WTC11 (cell line): ENCODE measurements around the gene TMEM86B. TPM values are rescaled to one million over a fixed set of nuclear protein-coding genes. Genes with fewer than 3 reads are reported as not detected.

Source experiments
- ATAC-seq: fragments of 200-7000 bp; cut with Tn5 transposase; 2 replicates; pipeline ENCODE4 v1.10.0; 2021; ENCODE audit warnings: mild to moderate bottlenecking, moderate library complexity
- CTCF ChIA-PET: fragments of 300-600 bp; sonication (Branson Sonifier 250); formaldehyde crosslinking; loops from one replicate; lab custom pipeline; 2021; ENCODE audit warnings: antibody characterized with exemption; lab: Charles Lee
- POLR2A ChIA-PET: fragments of 350-600 bp; sonication (Branson Sonifier 250); formaldehyde crosslinking; loops from one replicate; lab custom pipeline; 2021; ENCODE audit warnings: antibody characterized with exemption; lab: Charles Lee
- DNase-seq: peaks from one replicate; pipeline ENCODE4 v3.0.0; 2021; ENCODE audit warnings: low spot score
- H3K27ac Mint-ChIP-seq: 2 replicates; pipeline ENCODE4 v1.8.0; 2021; ENCODE audit warnings: mixed read lengths
- H3K27me3 Mint-ChIP-seq: 2 replicates; pipeline ENCODE4 v1.8.0; 2021; ENCODE audit warnings: low read depth, mild to moderate bottlenecking, moderate library complexity, mixed read lengths
- H3K36me3 Mint-ChIP-seq: 2 replicates; pipeline ENCODE4 v1.8.0; 2021; ENCODE audit warnings: mixed read lengths
- H3K4me1 Mint-ChIP-seq: 2 replicates; pipeline ENCODE4 v1.8.0; 2022; ENCODE audit warnings: mixed read lengths
- H3K4me3 Mint-ChIP-seq: 2 replicates; pipeline ENCODE4 v1.8.0; 2021; ENCODE audit warnings: mild to moderate bottlenecking, moderate library complexity, mixed read lengths
- H3K9me3 Mint-ChIP-seq: 2 replicates; pipeline ENCODE4 v1.8.0; 2021; ENCODE audit warnings: mixed read lengths
- ATF3 ChIP-seq: sonication (generic); formaldehyde crosslinking; conservative IDR thresholded peaks from 2 replicates; pipeline ENCODE4 v1.8.1; 2022; ENCODE audit warnings: mild to moderate bottlenecking, missing genetic modification reagents
- ATF6 ChIP-seq: sonication (generic); formaldehyde crosslinking; IDR thresholded peaks from 2 replicates; pipeline ENCODE4 v1.8.1; 2023; ENCODE audit warnings: mild to moderate bottlenecking, missing genetic modification reagents
- CBFB ChIP-seq: sonication (generic); formaldehyde crosslinking; IDR thresholded peaks from 2 replicates; pipeline ENCODE4 v1.8.1; 2022; ENCODE audit warnings: mild to moderate bottlenecking, low read depth, missing genetic modification reagents
- CREM ChIP-seq: sonication (generic); formaldehyde crosslinking; IDR thresholded peaks from 2 replicates; pipeline ENCODE4 v1.8.1; 2022; ENCODE audit warnings: mild to moderate bottlenecking, missing genetic modification reagents, moderate library complexity
- CTCF ChIP-seq: fragments of 200-600 bp; IDR thresholded peaks from 2 replicates; pipeline ENCODE4 v1.8.0; 2022; ENCODE audit warnings: antibody characterized with exemption
- E2F4 ChIP-seq: sonication (generic); formaldehyde crosslinking; IDR thresholded peaks from 2 replicates; pipeline ENCODE4 v1.8.1; 2022; ENCODE audit warnings: low read depth, mild to moderate bottlenecking, moderate library complexity, missing genetic modification reagents, borderline replicate concordance
- ESRRA ChIP-seq: sonication (generic); formaldehyde crosslinking; IDR thresholded peaks from 2 replicates; pipeline ENCODE4 v1.8.1; 2022; ENCODE audit warnings: mild to moderate bottlenecking, missing genetic modification reagents, borderline replicate concordance
- JAZF1 ChIP-seq: fragments of 250-450 bp; sonication (Bioruptor Pico); IDR thresholded peaks from 2 replicates; pipeline ENCODE4 v1.9.0; 2021; ENCODE audit warnings: moderate library complexity, mild to moderate bottlenecking, inconsistent platforms
- MLX ChIP-seq: sonication (generic); formaldehyde crosslinking; IDR thresholded peaks from 2 replicates; pipeline ENCODE4 v1.8.1; 2023; ENCODE audit warnings: mild to moderate bottlenecking, missing genetic modification reagents, moderate library complexity
- MYBL2 ChIP-seq: sonication (generic); formaldehyde crosslinking; IDR thresholded peaks from 2 replicates; pipeline ENCODE4 v1.8.1; 2023; ENCODE audit warnings: mild to moderate bottlenecking, moderate library complexity, missing genetic modification reagents
- NFE2L1 ChIP-seq: sonication (generic); formaldehyde crosslinking; IDR thresholded peaks from 2 replicates; pipeline ENCODE4 v1.8.1; 2023; ENCODE audit warnings: missing genetic modification reagents
- NR1H2 ChIP-seq: sonication (generic); formaldehyde crosslinking; IDR thresholded peaks from 2 replicates; pipeline ENCODE4 v1.9.0; 2021; ENCODE audit warnings: mild to moderate bottlenecking, moderate library complexity, missing genetic modification reagents
- PRRX2 ChIP-seq: fragments of 250-450 bp; sonication (Bioruptor Pico); IDR thresholded peaks from 2 replicates; pipeline ENCODE4 v1.8.0; 2021; ENCODE audit warnings: mild to moderate bottlenecking
- RORB ChIP-seq: fragments of 250-450 bp; sonication (Bioruptor Pico); IDR thresholded peaks from 2 replicates; pipeline ENCODE4 v1.9.0; 2021; ENCODE audit warnings: mild to moderate bottlenecking
- TP53 ChIP-seq: sonication (generic); formaldehyde crosslinking; IDR thresholded peaks from 2 replicates; pipeline ENCODE4 v1.8.1; 2023; ENCODE audit warnings: mild to moderate bottlenecking, missing genetic modification reagents
- ZNF121 ChIP-seq: sonication (generic); formaldehyde crosslinking; IDR thresholded peaks from 2 replicates; pipeline ENCODE4 v1.8.0; 2023; ENCODE audit warnings: missing genetic modification reagents
- ZNF232 ChIP-seq: sonication (generic); formaldehyde crosslinking; IDR thresholded peaks from 2 replicates; pipeline ENCODE4 v1.8.0; 2022; ENCODE audit warnings: mild to moderate bottlenecking, missing genetic modification reagents
- ZNF425 ChIP-seq: fragments of 250-450 bp; sonication (Bioruptor Pico); conservative IDR thresholded peaks from 2 replicates; pipeline ENCODE4 v1.9.0; 2021; ENCODE audit warnings: mild to moderate bottlenecking
- ZNF512 ChIP-seq: sonication (generic); formaldehyde crosslinking; IDR thresholded peaks from 2 replicates; pipeline ENCODE4 v1.8.1; 2022; ENCODE audit warnings: missing genetic modification reagents, borderline replicate concordance
- total RNA-seq: library from RNA; stranded (reverse); gene quantifications from 3 replicates; pipeline ENCODE4 v1.2.3, GENCODE V29; 2021

The TMEM86B gene
- total RNA-seq, 1 experiment from 2014 or later, result 4.2 TPM

GRCh38 chr19:55264531-55264930 is 36.0 kb upstream of the TMEM86B start (continued):
- TF ChIP-seq MLX, result no peak
- no peak for TF ChIP-seq PRRX2 (CRISPR knock-in tag)
- no peak for TF ChIP-seq NFE2L1

GRCh38 chr19:55262359-55262758 is 33.8 kb upstream of the TMEM86B start:
- Mint-ChIP-seq H3K36me3 (peaks cover 11% of the 10 kb centered on the region), H3K27me3 (no peaks in the 10 kb centered on the region), H3K4me1 (peaks cover 15% of the 10 kb centered on the region), H3K27ac (no peak overlapping the region), H3K4me3 (no peak overlapping the region), H3K9me3 (peaks cover 13% of the 10 kb centered on the region)
- ChIA-PET POLR2A (interaction anchor here (1.2 kb wide), 1 partner anchor 122 kb away, joined by 3 read pairs; the partner anchor contains the start of gene TMEM238), CTCF (interaction anchor here (0.7 to 1.1 kb wide), 2 partner anchors 86 to 117 kb away, joined by 3 to 5 read pairs; no protein-coding TSS in a partner anchor)
- DNase-seq (no peak), ATAC-seq (no peak)
- TF ChIP-seq MYBL2 (CRISPR knock-in tag), result no peak
- TF ChIP-seq ATF6 (CRISPR knock-in tag), result no peak
- no peak for TF ChIP-seq JAZF1
- no peak for TF ChIP-seq NR1H2
- TF ChIP-seq ESRRA (CRISPR knock-in tag), result no peak
- no peak for TF ChIP-seq ZNF232 (CRISPR knock-in tag)
- no peak for TF ChIP-seq ZNF121
- TF ChIP-seq ZNF512 (CRISPR knock-in tag), result no peak
- TF ChIP-seq E2F4, result no peak
- TF ChIP-seq CBFB (CRISPR knock-in tag), result no peak
- TF ChIP-seq CREM (CRISPR knock-in tag), result no peak
- no peak for TF ChIP-seq CTCF
- no peak for TF ChIP-seq ZNF425 (CRISPR knock-in tag)
- TF ChIP-seq RORB, result no peak
- TF ChIP-seq ATF3 (CRISPR knock-in tag), result no peak
- TF ChIP-seq TP53 (CRISPR knock-in tag), result no peak
